ENCODE data around the gene LRRC4B.

The LRRC4B gene

GRCh38 chr19:50476224-50476906, 91.9 kb downstream of the LRRC4B start, which contains the start of the genes EMC10 and GARIN5A:
Gene EMC10, plus strand, starts transcription at chr19:50476507. Its CDS starts 38 bp downstream, at chr19:50476545.
Gene GARIN5A, minus strand, starts transcription at chr19:50476848. Its CDS starts 460 bp downstream, at chr19:50476388.
- ChIA-PET CTCF (interaction anchor here (0.6 to 0.9 kb wide), 3 partner anchors 12 to 240 kb away, joined by 3 to 6 read pairs (median 4); no protein-coding TSS in a partner anchor), POLR2A (no interaction called here)
- peaks cover 7% of the 10 kb centered on the region; the same call in 1 of the 2 replicates for H3K4me1 ChIP-seq (ENCODE audit: control insufficient read depth, insufficient read depth, low read length)
- peak within 1 kb of the TSS; percentile 96 for H3K4me3 ChIP-seq (ENCODE audit: low read depth, low read length)
- peak within 1 kb of the TSS; percentile 98 for H3K27ac ChIP-seq (ENCODE audit: extremely low read depth, low read depth, low read length)
- H3K36me3 ChIP-seq (ENCODE audit: control insufficient read depth in 2 of 2, insufficient read depth in 1 of 2, low read length in 2 of 2): peaks cover 9 to 32% of the 10 kb centered on the region in 2 experiments; a peak in 2 of 3 replicates
- H3K9me3 ChIP-seq (ENCODE audit: control insufficient read depth, insufficient read depth, low read depth, low read length): no peaks in the 10 kb centered on the region
- TF ChIP-seq ZNF138 (tag by site-specific recombination; IDR thresholded peaks at IDR 0.05; ENCODE audit: borderline replicate concordance): no peak
- TF ChIP-seq ZNF692 (tag by site-specific recombination; IDR thresholded peaks at IDR 0.05): peak; percentile 66; the same call in 1 of the 2 replicates
- no peak for TF ChIP-seq ZNF292 (tag by site-specific recombination; IDR thresholded peaks at IDR 0.05; ENCODE audit: borderline replicate concordance, low read depth)
- TF ChIP-seq ZIC2 (tag by site-specific recombination; IDR thresholded peaks at IDR 0.05): no peak
- no peak for TF ChIP-seq ZNF221 (tag by site-specific recombination; IDR thresholded peaks at IDR 0.05; ENCODE audit: borderline replicate concordance)
- TF ChIP-seq ATF2 (tag by site-specific recombination; IDR thresholded peaks at IDR 0.05; ENCODE audit: low read depth): peak; percentile 100
- TF ChIP-seq REPIN1 (tag by site-specific recombination; IDR thresholded peaks at IDR 0.05; ENCODE audit: low read depth): peak; percentile 86; the same call in 1 of the 2 replicates
- TF ChIP-seq BCL11A (tag by site-specific recombination; IDR thresholded peaks at IDR 0.05; ENCODE audit: low read depth): no peak
- TF ChIP-seq ZNF530 (tag by site-specific recombination; IDR thresholded peaks at IDR 0.05; ENCODE audit: low read depth): no peak
- peak; percentile 66 for TF ChIP-seq ZBTB26 (tag by site-specific recombination; optimal IDR thresholded peaks at IDR 0.05)
- no peak for TF ChIP-seq ZNF837 (tag by site-specific recombination; IDR thresholded peaks at IDR 0.05)
- no peak; the same call in 1 of the 2 replicates for TF ChIP-seq EGR2 (tag by site-specific recombination; IDR thresholded peaks at IDR 0.05; ENCODE audit: low read depth)
- no peak for TF ChIP-seq KLF7 (tag by site-specific recombination; IDR thresholded peaks at IDR 0.05; ENCODE audit: borderline replicate concordance)
- TF ChIP-seq ZNF561 (tag by site-specific recombination; IDR thresholded peaks at IDR 0.05; ENCODE audit: borderline replicate concordance): peak; percentile 83; the same call in 1 of the 2 replicates
- TF ChIP-seq ZBTB21 (tag by site-specific recombination; IDR thresholded peaks at IDR 0.05): peak; percentile 100
- TF ChIP-seq HIC1 (tag by site-specific recombination; IDR thresholded peaks at IDR 0.05): no peak
- peak; percentile 98 for TF ChIP-seq ZNF501 (tag by site-specific recombination; IDR thresholded peaks at IDR 0.05)
- TF ChIP-seq ZNF518A (tag by site-specific recombination; conservative IDR thresholded peaks at IDR 0.05; ENCODE audit: low read depth): 0 out of 2 replicates have a peak, but pooled peaks have one; percentile 28
- TF ChIP-seq ZNF626 (tag by site-specific recombination; IDR thresholded peaks at IDR 0.05): no peak
- peak; percentile 97 for TF ChIP-seq ZXDB (tag by site-specific recombination; IDR thresholded peaks at IDR 0.05)
- TF ChIP-seq ZNF2 (tag by site-specific recombination; IDR thresholded peaks at IDR 0.05): peak; percentile 80
- TF ChIP-seq ZNF18 (tag by site-specific recombination; IDR thresholded peaks at IDR 0.05): peak; percentile 66; the same call in 1 of the 2 replicates
